ENCODE results near the gene TNRC6A.

- TF ChIP-seq YY1 (IDR thresholded peaks at IDR 0.05; ENCODE audit: insufficient read depth, insufficient read length) (no peak), ZNF274 (IDR thresholded peaks at IDR 0.05; ENCODE audit: low read depth, low read length) (no peak)
Measured at GRCh38 chr16:24800586-24800985, 71.1 kb downstream of the TNRC6A start.

All from NT2/D1 (cell line).